Mammary epithelial cell (primary cell): ENCODE data around the gene PHTF2.

Experiments
- EZH2 ChIP-seq: IDR thresholded peaks from 2 replicates; pipeline ENCODE4 v1.6.1; 2012; ENCODE audit warnings: low read length, inconsistent platforms, borderline replicate concordance
- TF ChIP-seq, protein P1 (sequence below), 2 donors: IDR thresholded peaks in 1 of 2; conservative IDR thresholded peaks in 1 of 2; 2 replicates each; pipeline ENCODE4 v1.5.1; 2011 to 2012; ENCODE audit warnings: inconsistent platforms in 2 of 2, low read length in 2 of 2, mild to moderate bottlenecking in 2 of 2, control low read depth in 1 of 2, low read depth in 1 of 2; ENCODE audit not compliant: insufficient read depth in 1 of 2; ENCODE audit errors: extremely low read depth in 1 of 2

DNA sequence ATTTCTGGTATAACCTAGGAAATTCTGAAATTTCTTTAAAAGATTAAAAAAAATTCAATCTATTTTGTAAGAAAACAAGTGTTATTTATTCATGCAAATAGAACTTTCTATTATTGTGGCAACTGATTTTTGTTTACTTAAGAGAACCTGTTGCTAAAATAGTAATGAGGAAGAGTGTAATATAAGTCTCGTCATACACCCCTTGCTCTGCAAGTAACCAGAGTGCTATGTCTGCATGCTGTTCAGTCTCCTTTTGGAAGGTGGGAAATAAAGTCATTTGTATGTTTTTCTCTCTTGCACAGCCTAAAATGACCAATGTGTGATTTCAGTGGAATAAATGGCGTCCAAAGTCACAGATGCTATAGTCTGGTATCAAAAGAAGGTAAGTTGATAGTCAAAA lies 41.3 kb downstream of the PHTF2 start:
- TF ChIP-seq EZH2: no peak
- TF ChIP-seq, protein P1, sequence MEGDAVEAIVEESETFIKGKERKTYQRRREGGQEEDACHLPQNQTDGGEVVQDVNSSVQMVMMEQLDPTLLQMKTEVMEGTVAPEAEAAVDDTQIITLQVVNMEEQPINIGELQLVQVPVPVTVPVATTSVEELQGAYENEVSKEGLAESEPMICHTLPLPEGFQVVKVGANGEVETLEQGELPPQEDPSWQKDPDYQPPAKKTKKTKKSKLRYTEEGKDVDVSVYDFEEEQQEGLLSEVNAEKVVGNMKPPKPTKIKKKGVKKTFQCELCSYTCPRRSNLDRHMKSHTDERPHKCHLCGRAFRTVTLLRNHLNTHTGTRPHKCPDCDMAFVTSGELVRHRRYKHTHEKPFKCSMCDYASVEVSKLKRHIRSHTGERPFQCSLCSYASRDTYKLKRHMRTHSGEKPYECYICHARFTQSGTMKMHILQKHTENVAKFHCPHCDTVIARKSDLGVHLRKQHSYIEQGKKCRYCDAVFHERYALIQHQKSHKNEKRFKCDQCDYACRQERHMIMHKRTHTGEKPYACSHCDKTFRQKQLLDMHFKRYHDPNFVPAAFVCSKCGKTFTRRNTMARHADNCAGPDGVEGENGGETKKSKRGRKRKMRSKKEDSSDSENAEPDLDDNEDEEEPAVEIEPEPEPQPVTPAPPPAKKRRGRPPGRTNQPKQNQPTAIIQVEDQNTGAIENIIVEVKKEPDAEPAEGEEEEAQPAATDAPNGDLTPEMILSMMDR (conservative IDR thresholded peaks at IDR 0.05 in 1 of 2, IDR thresholded peaks at IDR 0.05 in 1 of 2; ENCODE audit: extremely low read depth in 1 of 2, insufficient read depth in 1 of 2, low read depth in 1 of 2, low read length in 2 of 2): no peak
